GM12872 (cell line): ENCODE data around the gene FMNL2.

Source experiments
- CTCF ChIP-seq: IDR thresholded peaks from 3 replicates; pipeline ENCODE4 v1.5.1; 2011; ENCODE audit warnings: low read depth, mild to moderate bottlenecking, low read length, moderate library complexity; ENCODE audit not compliant: insufficient read depth

Gene FMNL2

GRCh38 chr2:152559008-152559407 is 224.0 kb downstream of the FMNL2 start:
- no peak for TF ChIP-seq CTCF

DNA sequence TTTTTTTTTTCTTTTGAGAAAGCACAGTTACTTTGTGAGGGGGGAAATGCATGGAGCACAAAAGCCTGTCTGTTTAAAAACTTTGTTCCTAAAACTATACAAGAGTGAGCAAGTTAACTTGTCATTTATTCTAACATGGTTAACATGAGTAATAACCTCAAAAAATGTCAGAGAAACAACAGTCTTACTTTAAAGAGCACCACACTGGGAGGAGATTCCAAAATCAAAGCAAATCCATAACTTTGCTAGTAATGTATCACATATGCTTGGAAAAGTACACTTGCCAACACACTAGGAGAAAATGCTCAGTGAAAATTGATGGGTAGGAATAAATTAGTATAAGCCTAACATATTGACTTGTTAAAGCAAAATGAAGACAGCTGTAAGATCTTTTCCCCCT is 225.2 kb downstream of the FMNL2 start:
- TF ChIP-seq CTCF, result no peak

DNA sequence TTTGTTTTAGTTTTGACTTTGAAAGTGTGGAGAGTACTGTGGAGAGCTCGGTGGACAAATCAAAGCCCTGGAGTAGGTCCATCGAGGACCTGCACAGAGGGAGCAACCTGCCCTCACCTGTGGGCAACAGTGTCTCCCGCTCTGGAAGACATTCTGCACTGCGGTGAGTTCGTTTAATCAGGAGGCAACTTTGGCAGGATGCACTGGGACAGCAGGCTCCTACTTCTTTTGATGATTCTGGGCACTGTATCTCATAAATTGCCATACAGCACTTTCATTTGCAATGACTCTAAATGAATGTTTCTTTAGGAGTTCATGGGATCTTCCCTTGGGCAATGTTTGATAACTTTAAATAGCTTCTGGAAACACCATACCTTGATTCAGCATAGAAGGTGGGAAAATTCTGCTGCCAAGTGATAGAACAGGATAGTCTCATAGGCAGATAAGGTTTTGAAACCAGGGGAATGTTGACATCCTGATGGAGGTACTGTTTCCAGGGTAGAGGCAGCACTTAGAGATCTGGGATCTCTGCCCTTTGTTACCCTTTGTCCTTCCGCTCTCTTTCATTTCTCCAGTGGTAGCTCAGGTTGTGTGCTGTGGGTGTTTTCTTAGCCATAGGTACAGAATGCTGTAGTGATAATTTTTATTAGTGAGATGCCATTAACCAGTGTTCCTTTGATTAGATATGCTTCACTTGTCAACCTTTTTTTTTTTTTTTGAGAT is 226.1 kb downstream of the FMNL2 start:
- no peak for TF ChIP-seq CTCF

- no peak for TF ChIP-seq CTCF
Observed at GRCh38 chr2:152562198-152562884, 227.4 kb downstream of the FMNL2 start.

DNA sequence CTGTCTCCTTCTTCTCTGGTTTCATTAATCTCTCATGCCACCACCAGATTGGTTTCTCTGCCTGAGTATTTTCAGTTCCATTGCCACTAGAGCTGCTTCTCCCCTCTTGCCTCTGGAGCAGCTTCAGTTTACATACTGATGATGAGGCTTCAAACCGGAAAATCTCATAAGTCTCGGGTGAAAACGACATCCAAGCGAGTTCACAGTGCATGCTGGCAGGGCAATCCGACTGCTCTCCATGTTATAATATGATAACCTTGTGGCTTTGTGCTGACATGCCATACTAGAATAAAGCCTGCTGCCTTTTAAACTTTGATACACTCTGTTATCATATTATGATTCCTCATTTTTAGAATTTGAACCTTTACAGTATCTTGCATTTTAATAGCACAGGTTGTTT is 228.8 kb downstream of the FMNL2 start:
- TF ChIP-seq CTCF, result no peak

DNA sequence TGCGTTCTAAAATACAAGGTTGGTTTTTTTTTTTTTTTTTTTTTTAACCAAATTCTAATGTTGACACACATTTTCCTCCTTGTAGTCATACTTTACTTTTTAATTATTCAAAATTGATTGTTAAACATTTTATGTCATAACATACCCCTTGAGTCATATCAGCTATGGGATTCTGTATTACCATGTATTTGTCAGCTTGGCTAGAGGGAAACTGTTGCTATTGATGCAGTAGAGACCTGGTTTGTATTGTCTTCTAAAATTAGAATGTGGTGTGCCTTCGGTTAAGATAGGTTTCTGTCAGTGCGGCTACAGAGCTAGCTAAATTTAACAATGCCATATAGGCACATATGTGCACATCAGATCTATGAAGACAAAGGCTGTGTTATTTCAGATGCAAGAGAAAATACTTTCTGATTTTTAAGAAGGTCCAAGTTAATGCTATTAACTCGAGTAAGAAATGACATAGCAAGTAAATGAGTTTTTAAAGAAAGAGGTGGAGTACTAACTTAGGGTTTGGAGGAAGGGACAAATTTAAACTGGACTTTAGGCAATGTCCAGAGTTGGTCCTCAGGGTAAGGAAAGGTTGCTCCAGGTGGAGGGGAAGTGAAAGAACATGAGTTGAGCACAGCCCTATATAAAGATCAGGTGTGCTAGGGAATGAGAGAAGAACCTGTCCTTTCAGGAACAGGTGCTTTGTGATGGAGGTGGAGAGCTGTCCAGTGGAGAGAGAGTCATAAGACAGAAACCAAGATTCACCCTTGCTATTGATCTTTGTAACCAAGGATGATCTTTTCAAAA is 230.0 kb downstream of the FMNL2 start:
- no peak for TF ChIP-seq CTCF
